Stimulated activated CD8-positive, alpha-beta memory T cell treated with anti-CD3 and anti-CD28 coated beads, Interleukin-4, amount 100 ng/mL, for 24 hours (primary cell): ENCODE results near the gene MAPK7.

Source experiments
- DNase-seq: peaks from one replicate; pipeline ENCODE4 v3.0.0-alpha.2; 2020; ENCODE audit warnings: low read depth

Gene MAPK7

DNA sequence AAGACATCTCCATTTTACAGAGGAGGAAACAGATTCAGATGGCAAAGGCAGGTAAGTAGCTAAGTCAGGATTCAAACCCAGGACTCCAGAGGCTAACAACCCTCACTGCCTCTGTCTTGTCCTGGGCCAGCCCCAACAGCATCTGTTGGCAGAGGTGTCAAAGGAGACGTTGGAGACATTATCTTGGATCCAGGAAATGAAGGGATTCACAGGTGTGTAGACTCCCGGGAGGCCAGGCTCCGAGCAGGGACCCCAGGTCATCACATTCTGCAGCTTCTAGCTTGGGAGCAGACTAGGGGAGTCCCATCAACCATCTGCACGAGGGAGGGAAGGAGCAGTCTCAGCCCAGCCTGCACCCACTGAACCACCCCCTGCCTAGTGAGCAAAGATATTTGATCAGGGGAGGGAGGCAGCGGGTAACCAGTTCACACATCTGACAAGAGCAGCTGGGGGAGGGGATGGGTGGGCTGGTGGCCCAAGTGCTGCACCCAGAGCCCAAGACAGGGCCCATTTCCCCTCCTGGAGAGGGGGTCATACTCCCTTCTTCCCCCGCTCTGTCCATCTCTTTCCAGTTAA lies 14.8 kb upstream of the MAPK7 start:
- DNase-seq, result no peak

DNA sequence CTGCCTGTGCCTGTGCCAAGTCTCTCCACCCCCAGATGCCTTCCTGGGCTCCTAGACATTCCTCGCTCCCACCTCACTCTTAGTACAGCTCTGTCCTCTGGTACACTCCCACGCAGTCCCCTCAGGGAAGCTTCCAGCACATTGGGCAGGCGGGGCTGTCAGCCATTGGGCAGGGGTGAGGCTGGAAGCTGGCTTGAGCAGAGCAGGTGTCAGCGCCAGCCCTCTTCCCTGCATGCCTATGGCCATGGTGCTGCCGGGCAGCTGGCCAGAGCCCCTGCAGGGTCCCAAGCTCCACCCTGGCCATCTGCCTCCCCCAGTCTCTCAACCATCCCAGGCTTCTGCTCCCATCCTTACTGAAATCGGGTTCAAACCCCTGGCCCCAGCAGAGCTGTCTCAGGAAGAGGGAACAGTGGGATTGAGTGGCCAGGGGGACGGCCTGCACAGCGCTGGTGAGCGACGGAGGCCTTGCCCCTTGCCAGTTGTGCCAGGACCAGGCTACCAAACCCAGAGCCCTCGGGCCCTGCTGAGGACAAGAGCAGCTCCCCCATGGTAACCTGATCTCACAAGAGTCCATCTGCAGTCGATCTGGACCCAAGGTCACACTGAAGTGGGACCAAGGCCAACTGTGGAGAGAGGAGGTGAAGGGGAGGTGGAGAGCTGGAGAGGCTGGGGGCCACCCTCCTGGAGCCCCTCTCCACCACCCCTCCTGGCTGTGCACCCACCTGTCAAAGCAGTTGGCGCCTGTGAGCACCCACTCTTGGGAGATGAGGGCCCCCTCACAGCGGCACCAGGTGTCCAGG lies 13.4 kb upstream of the MAPK7 start:
- DNase-seq, result no peak

GRCh38 chr17:19365499-19365817 lies 12.8 kb upstream of the MAPK7 start:
- DNase-seq, result no peak

DNA sequence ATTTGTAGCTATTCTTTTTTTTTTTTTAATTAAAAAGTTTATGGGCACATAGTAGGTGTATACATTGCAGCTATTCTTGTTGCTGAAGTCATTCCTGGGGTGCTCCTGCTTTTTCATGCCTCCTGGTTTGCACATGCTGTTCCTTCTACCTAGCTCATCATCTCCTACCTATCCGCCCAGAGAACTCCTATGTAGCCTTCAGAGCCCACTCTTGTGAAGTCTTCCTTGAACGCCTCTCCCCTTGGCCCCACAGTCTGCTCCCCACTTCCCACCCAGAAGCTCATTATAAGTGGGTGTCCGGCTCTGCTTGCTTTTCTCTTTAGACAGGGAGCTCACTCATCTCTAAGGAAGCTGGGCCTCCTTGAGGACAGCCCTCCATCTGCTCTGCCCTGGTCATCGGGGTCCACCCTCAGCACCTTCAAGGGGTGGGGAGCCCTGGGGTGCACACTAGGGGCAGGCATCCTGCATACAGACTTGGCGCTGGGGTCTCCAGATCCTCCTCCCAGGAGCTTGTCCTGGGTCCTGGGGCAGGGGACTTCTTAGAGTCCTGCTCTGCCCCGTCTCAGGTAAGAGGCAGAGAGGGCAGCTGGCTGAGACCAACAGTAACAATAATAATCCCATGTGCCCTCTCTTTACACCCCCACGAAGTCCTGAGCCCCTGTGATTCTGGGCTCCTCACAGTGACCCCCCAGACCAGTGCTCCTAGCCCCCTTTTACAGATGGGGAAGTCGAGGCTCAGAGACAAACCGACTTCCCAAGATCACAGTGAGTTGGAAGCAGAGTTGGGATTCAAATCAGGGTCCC lies 12.3 kb upstream of the MAPK7 start:
- DNase-seq, result no peak

DNA sequence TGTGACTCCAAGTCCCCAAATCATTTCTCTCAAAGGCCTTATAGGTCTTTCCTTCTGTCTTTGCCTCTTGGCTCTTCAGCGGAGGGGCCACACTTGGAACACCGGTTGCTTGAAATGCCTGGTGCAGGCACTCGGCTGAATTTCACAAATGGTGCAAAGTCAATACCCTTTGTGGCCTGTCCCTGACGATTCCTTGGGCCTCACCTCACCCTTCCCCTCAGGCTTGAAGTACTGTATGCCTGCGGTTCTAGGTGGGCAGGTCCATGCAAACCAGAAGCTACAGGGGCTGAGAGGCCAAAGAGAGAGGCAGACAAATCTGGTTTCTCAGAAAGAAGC lies 11.7 kb upstream of the MAPK7 start:
- no peak for DNase-seq

DNA sequence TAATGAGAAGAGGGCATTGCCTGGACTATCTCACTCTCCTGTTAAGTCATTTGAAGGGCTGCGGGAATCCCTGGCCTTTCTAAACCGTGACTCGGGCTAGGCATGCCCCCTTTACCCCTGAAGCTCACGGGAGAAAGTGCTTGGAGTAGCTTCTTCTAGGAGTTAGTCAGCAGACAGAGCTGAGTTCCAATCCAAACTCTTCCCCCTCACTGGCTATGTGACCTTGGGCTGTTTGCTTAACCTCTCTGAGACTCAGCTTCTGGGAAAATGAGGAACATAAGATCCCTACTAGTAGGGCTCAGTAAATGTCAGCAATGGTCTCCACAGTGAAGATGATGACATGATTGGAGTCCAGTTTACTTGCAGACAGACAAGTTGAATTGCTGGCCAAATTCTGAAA lies 10.1 kb upstream of the MAPK7 start:
- no peak for DNase-seq

DNA sequence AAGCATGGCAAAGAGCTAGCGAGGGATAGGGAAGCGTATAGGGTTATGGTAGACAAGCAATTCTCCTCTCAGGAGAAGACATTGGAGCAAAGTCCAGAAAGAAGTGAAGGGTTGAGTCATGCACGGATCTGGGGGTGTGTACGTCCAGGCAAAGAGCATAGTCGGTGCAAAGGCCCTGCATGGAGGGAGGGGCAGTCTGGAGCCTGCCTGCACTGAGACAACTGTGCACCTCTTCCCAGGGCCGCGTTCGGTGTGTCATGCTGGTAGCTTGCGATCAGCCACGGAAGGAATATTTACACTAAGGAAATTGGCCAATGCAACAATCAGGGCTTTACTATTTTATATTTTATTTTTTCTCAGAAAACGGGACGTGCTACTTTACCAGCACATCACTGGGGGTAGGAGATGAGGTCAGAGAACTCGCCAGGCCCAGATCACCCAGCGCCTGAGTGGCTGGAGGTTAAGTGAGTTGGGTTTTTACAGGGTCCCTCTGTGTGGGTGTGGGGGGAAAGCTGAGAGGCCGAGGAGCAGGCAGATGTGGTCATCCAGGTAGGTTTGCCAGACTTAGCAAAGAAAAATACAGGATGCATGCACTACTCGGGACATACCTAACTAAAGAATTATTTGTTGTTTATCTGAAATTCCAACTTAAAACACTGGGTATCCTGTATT lies 9.1 kb upstream of the MAPK7 start:
- no peak for DNase-seq

- DNase-seq, result no peak
Observed at GRCh38 chr17:19369846-19370492, 8.3 kb upstream of the MAPK7 start.

DNA sequence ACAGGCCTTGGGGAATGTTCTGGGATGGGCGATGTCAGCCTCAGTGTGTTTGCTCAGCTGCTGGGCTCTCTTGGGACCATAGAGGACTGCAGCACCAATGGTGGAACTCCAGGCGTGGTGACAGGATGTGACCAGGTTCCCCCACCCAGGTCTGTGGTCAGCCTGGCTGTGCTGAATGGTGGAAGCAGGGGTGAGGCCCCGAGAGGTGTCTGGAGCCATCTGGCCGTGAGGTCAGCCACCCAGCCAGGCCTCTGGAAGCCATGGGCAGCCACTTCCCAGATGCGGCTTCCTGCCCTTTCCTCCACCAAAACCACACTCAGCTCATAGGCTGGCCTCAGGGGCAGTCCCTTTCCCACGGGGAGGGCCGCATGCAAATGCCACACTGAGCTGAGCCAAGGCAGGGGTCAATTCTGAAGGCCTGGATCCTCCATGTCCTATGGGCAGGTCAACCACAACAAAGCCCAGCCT lies 7.8 kb upstream of the MAPK7 start:
- DNase-seq, result no peak

DNA sequence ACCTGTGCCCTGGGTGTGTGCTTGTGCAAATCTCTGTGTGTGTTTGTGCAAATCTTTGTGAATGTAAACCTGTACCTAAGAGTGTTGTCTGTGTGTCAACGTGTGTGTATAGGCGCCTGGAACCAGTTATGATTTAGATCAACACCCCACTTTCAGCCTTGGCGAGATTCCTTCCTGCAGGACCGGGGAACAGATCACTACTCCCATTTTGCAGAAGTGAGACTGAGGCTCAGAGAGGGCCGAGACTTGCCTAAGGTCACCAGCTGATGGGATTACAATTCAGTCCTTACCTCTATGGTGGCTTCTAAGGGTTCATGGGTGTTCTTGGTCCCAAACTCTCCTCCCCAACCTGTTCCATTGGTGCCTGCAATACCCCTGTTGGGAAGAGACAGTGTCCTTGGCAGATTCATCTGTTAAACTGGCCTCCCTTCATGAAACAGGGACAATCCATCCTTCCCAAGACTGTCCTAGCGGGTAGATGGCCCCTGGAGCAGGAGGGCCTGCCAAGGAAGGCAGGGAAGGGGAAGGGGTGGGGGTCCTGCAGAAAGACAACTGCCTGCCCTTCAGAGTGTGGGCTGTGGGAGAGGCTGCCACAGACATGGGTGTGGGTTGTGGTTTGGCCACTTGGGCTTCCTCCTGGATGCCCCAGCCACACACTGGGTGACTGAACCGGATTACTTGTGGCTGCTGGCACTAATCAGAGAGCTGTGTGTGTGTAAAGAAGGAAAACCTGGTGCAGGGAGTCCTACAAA lies 6.9 kb upstream of the MAPK7 start:
- DNase-seq, result no peak

DNA sequence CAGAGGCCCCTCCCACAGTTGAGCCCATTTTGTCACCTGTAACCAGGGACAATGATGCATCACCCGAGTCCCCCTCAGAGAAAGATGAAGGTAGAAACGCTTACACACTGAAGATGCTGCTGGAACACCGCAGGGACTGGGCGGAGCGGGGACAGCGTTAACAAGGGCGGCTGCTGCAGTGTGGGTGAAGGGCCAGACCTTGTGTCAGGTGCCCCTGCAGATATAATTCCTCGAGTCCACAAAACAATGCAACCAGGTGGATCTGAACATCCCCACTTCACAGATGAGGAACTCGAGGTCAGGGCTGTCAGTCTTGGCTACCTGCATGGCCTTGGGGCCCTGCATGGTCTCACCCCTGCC lies 6.3 kb upstream of the MAPK7 start:
- no peak for DNase-seq

DNA sequence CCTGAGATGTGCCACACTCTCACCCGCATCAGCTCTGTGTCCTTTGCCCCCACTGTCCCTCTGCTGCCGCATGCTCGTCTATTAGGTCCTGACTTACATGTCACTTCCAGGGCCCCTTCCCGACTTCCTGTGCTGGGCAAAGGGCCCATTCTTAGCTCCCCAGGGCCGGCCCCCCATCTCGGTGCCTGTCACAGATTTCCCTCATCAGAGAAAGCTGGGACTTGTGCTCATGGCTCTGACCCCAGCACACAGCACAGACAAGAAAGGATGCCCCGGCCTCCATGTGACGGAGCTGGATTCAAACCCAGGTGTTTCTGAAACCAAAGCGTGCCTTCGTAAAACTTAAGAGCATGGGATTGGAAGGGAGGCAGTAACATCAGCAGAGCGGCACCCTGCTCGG lies 5.9 kb upstream of the MAPK7 start:
- no peak for DNase-seq

- no peak for DNase-seq
Observed at GRCh38 chr17:19372866-19373504, 5.3 kb upstream of the MAPK7 start.

DNA sequence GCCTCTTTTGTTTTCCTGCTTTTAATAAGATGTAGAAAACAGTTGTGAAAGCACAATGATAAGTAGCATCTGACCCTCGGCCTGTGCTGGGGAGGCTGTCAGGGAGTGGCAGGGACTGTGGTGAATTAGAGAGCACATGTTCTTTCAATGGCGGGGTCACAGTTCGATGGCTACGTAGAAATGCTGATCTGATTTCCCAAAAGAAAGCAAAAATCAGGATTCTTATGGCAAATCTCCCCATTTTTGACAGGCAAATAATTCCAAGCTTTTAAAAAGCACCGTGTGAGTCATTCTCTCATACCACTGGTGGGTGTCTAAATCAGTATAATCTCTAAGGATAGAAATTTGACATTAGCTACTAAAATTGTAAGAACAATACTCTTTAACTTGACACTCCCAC lies 4.2 kb upstream of the MAPK7 start:
- no peak for DNase-seq

- DNase-seq, result no peak
Observed at GRCh38 chr17:19375732-19376131, 2.6 kb upstream of the MAPK7 start.

GRCh38 chr17:19376811-19377210 lies 1.5 kb upstream of the MAPK7 start:
- no peak for DNase-seq

DNA sequence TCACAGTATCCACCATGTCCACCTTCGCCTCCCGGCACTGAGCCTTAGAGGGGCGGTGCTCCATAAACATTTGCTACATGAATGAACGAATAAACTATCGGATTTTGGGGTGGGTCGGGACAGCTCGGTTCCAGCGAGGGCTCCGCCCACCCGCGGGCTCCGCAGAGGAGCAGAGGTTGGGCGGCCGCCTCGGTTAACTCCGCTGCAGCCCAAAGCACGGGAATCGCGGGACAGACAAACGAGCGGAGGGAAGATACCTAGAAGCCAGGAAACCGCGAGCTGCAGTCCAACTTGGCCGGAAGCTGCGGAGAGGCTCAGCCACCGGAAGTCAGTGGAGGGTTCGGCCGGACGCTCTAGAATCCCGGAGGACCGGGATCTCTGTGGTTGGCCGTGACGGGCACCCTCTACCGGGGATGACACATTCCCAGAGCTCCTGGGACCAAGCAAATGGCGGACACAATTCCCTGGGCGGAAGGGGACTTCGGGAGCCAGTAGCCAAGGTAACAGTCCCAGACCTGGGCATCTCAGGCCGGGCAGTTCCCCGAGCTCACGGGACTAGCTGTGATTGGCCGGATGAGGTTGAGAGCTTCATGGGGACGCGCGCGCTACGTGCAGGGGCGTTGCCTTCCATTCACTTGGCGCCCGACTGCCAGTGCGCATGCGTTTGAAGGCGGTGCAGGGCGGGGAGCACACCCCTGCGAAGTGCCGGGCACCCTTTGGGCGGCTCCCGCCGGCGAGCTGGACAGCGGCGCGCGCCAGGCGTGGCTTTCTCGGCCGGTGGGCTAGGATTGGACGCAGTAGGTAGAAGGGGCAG lies 489 bp upstream of the MAPK7 start:
- peak; percentile 94 for DNase-seq

DNA sequence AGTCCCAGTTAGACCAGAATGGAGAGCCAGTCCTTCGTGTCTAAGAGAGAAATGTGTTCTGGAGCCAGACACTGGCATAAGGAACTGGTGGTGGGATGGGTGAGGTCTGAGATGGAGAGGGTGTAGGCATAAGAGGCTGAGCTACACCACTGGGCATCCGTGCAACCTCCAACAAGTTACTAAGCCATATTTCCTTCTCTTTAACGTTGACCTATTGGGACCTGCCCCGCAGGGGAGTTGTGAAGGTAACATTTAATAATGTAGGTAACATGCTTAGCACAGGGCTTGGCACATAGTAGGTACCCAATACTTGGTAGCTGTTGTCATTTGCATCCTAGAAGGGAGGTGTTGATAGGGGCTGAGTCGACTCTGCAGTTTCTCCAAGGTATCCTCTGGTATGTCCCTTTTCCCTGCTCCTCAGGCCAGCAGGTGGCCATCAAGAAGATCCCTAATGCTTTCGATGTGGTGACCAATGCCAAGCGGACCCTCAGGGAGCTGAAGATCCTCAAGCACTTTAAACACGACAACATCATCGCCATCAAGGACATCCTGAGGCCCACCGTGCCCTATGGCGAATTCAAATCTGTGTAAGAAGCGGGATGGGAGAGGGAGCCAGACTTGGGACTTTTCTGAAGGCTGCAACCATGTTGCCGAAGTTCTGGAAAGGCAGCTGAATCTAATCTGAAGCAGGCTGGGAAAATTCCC lies 1.2 kb downstream of the MAPK7 start:
- no peak for DNase-seq

DNA sequence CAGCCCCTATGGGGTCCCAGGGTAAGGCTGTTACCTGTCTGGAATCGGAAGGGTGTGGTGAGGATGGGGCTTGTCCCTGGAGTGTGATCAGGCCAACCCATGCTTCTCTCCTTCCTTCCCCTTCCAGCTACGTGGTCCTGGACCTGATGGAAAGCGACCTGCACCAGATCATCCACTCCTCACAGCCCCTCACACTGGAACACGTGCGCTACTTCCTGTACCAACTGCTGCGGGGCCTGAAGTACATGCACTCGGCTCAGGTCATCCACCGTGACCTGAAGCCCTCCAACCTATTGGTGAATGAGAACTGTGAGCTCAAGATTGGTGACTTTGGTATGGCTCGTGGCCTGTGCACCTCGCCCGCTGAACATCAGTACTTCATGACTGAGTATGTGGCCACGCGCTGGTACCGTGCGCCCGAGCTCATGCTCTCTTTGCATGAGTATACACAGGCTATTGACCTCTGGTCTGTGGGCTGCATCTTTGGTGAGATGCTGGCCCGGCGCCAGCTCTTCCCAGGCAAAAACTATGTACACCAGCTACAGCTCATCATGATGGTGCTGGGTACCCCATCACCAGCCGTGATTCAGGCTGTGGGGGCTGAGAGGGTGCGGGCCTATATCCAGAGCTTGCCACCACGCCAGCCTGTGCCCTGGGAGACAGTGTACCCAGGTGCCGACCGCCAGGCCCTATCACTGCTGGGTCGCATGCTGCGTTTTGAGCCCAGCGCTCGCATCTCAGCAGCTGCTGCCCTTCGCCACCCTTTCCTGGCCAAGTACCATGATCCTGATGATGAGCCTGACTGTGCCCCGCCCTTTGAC lies 2.4 kb downstream of the MAPK7 start:
- no peak for DNase-seq
